K562 (cell line): Measurements from ENCODE around the gene FOXO3. TPM values are rescaled to one million over a fixed set of nuclear protein-coding genes. Genes with fewer than 3 reads are reported as not detected.

ENCODE experiments used
- ATAC-seq: fragments of 200-7000 bp; cut with Tn5 transposase; 3 replicates; pipeline ENCODE4 v1.9.1; 2020; ENCODE audit warnings: moderate library complexity
- BruUV-seq: library from RNA; stranded (reverse); fragments of 400-500 nt; replicated peaks from 2 replicates; lab custom pipeline; 2021; lab: Mats Ljungman, UMichigan
- CTCF ChIA-PET: fragments of 300-600 bp; formaldehyde crosslinking; extraction: SDS; loops from one replicate; lab custom pipeline; 2021; ENCODE audit warnings: low intra/inter-chr PET ratio; lab: Yijun Ruan, JAX
- POLR2A ChIA-PET: fragments of 300-600, 350-650 bp; sonication (Branson Sonifier 250); formaldehyde crosslinking; extraction: SDS; loops from one replicate; lab custom pipeline; 2021; ENCODE audit warnings: antibody characterized with exemption, inconsistent platforms; lab: Yijun Ruan, JAX
- DNase-seq, 4 experiments: peaks; one replicate each; pipeline versions ENCODE4 v3.0.0 to v3.0.0-alpha.2; 2011 to 2018; ENCODE audit warnings: low spot score in 3 of 4, mixed read lengths in 3 of 4; ENCODE audit errors: extremely low read depth in 1 of 4
- FAIRE-seq: peaks from 2 replicates; lab custom pipeline; 2011; peaks lifted over from hg19 to GRCh38; lab: Jason Lieb, UNC
- H2AFZ ChIP-seq: 2 replicates; pipeline ENCODE4 v1.6.0; 2011; ENCODE audit warnings: low read depth, low read length, control low read depth, inconsistent platforms
- H3K27ac ChIP-seq: fragments of 200-600 bp; 3 replicates; pipeline ENCODE4 v1.8.0; 2011; ENCODE audit warnings: low read depth, mild to moderate bottlenecking, control low read depth, inconsistent platforms, low read length, moderate library complexity, mixed read lengths; ENCODE audit errors: extremely low read depth
- H3K27me3 ChIP-seq, 2 experiments: fragments of 300-600 bp in 1 of 2; 2 replicates in 1 of 2; 3 replicates in 1 of 2; pipeline versions ENCODE4 v1.6.0 to v1.8.0; 2011; ENCODE audit warnings: inconsistent platforms in 2 of 2, low read length in 2 of 2, mild to moderate bottlenecking in 1 of 2, mixed read lengths in 1 of 2, moderate library complexity in 1 of 2; ENCODE audit not compliant: control insufficient read depth in 2 of 2, insufficient read depth in 2 of 2
- H3K36me3 ChIP-seq: fragments of 300-600 bp; 3 replicates; pipeline ENCODE4 v1.8.0; 2011; ENCODE audit warnings: mild to moderate bottlenecking, low read length, inconsistent platforms; ENCODE audit not compliant: control insufficient read depth, insufficient read depth
- H3K4me1 ChIP-seq, 2 experiments: fragments of 200-600 bp in 1 of 2; replicated peaks in 1 of 2; 2 replicates in 1 of 2; 3 replicates in 1 of 2; pipeline versions ENCODE4 v1.5.1 to v1.8.0; 2011; ENCODE audit warnings: inconsistent platforms in 2 of 2, low read length in 2 of 2, mild to moderate bottlenecking in 1 of 2, mixed read lengths in 1 of 2, moderate library complexity in 1 of 2; ENCODE audit not compliant: control insufficient read depth in 2 of 2, insufficient read depth in 2 of 2
- H3K4me2 ChIP-seq: 2 replicates; pipeline ENCODE4 v1.6.1; 2011; ENCODE audit warnings: low read length, control low read depth, inconsistent platforms, mixed read lengths; ENCODE audit not compliant: insufficient read depth
- H3K4me3 ChIP-seq: fragments of 200-600 bp; sonication (generic), shearing (Covaris generic); 2 replicates; pipeline ENCODE4 v1.5.1; 2016; ENCODE audit warnings: control low read depth, inconsistent platforms
- H3K79me2 ChIP-seq: fragments of 200-600 bp; 3 replicates; pipeline ENCODE4 v1.8.0; 2011; ENCODE audit warnings: low read length, inconsistent platforms; ENCODE audit not compliant: control insufficient read depth, insufficient read depth
- H3K9ac ChIP-seq, 2 experiments: 2 replicates each; pipeline versions ENCODE4 v1.6.0 to v1.6.1; 2011; ENCODE audit warnings: low read depth in 2 of 2, low read length in 2 of 2, control low read depth in 1 of 2, inconsistent platforms in 1 of 2, mild to moderate bottlenecking in 1 of 2, mixed read lengths in 1 of 2; ENCODE audit not compliant: insufficient read depth in 1 of 2
- H3K9me1 ChIP-seq: one replicate; pipeline ENCODE4 v1.6.0; 2011; ENCODE audit warnings: inconsistent platforms, mild to moderate bottlenecking, low read length, moderate library complexity; ENCODE audit not compliant: control insufficient read depth, insufficient read depth
- H3K9me3 ChIP-seq: replicated peaks from 2 replicates; pipeline ENCODE4 v1.5.1; 2011; ENCODE audit warnings: low read depth, low read length, inconsistent platforms; ENCODE audit not compliant: control insufficient read depth, insufficient read depth
- H4K20me1 ChIP-seq: replicated peaks from 2 replicates; pipeline ENCODE4 v1.6.1; 2011; ENCODE audit warnings: low read length, inconsistent platforms, mixed read lengths; ENCODE audit not compliant: control insufficient read depth, insufficient read depth
- NBN ChIP-seq: fragments of 450-650 bp; IDR thresholded peaks from 2 replicates; pipeline ENCODE4 v1.6.1; 2016; ENCODE audit warnings: low read depth, mild to moderate bottlenecking
- RUNX1 ChIP-seq: sonication (generic); IDR thresholded peaks from 2 replicates; pipeline ENCODE4 v1.6.1; 2016; ENCODE audit warnings: antibody characterized with exemption, low read depth
- THRB ChIP-seq: fragments of 450-650 bp; formaldehyde crosslinking; conservative IDR thresholded peaks from 2 replicates; pipeline ENCODE4 v1.4.0; 2022; ENCODE audit warnings: mild to moderate bottlenecking, missing genetic modification characterization
- TSHZ1 ChIP-seq: fragments of 250-450 bp; sonication (Bioruptor Pico); IDR thresholded peaks from 2 replicates; pipeline ENCODE4 v1.4.0; 2020; ENCODE audit warnings: mild to moderate bottlenecking, moderate library complexity
- WGBS: fragments of 100-300 bp; shearing (Covaris generic); methylation state at CpG from one replicate; pipeline ENCODE4 v1.1.6; 2016; ENCODE audit warnings: low coverage, mixed read lengths; ENCODE audit not compliant: insufficient coverage; ENCODE audit errors: missing lambda C conversion rate; 5-methylcytosine and 5-hydroxymethylcytosine counted together
- in situ Hi-C: fragments of 300-500 bp; cut with MboI; formaldehyde crosslinking; loops from 4 replicates; pipeline ENCODE4 v1.15.0; 2018; ENCODE audit warnings: inconsistent platforms, mixed read lengths
- intact Hi-C: fragments of 100-400 bp; cut with micrococcal nuclease; formaldehyde crosslinking; loops from 2 replicates; pipeline ENCODE4 v1.14.2; 2022
- polyA plus RNA-seq, 8 experiments: library from polyadenylated mRNA; depleted of rRNA in 4 of 8; stranded (reverse) in 5 of 8; unstranded in 3 of 8; fragments of >200 nt; fragmentation: Nextera tagmentation in 2 of 8; fragmentation: Illumina TruSeq in 1 of 8; extraction: Ambion mirVana in 2 of 8; extraction: Trizol in 1 of 8; gene quantifications; 2 replicates each; pipeline versions ENCODE4 v1.2.1 to v1.2.3, GENCODE V29; 2011 to 2014; ENCODE audit warnings: inconsistent platforms in 1 of 8, missing spikeins in 1 of 8
- total RNA-seq, 7 experiments: library from RNA; depleted of rRNA in 6 of 7; stranded (reverse); fragments of >200 nt in 6 of 7; fragmentation: Illumina TruSeq in 2 of 7; extraction: Trizol in 2 of 7; gene quantifications; 2 replicates each; pipeline versions ENCODE4 v1.2.1 to v1.2.3, GENCODE V29; 2011 to 2021; ENCODE audit warnings: low replicate concordance in 1 of 7

FOXO3 gene
- total and polyA plus RNA-seq, 9 of the 15 experiments (the other 6 are each of a cell fraction or from before 2014, with no cell fraction given), result 3.0 to 14.6 (median 6.0) TPM

DNA sequence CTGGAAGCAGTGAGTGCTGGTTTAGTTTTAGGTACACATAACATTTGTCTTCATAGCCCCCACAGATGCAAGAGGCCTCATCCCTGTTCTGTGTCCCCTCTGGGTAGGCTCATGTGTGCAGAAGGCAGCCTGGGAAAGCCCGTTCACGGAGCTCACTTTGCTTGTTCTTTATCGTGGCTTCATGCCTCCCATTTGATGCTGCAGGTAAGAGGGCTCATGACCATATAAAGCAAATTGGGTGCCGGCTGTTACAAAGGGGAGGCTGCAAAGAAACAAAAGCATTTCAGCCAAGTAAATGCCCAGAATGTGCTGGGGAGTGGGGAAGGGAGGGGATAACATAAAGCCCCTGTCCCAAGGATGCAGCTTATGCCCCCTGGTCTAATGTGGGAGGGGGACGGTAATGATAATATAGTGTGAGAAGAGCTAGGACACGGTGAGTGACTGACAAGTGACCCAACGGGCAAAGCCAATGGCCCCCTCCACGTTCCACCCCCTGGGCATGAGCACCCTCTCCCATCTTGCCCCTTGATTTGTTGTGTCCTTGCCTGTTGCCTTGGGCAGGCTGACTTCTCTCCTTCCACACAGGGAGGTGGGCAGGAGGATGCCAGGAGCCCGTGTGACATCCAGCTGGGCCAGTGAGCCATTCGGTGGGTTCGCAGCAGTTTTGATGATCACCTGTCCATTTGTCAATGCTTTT is 138.0 kb downstream of the FOXO3 start:
- H3K4me2 ChIP-seq, result no peak overlapping the region
- H3K9me3 ChIP-seq, result no peaks in the 10 kb centered on the region
- TF ChIP-seq NBN (no peak), TSHZ1 (CRISPR knock-in tag) (no peak), RUNX1 (no peak), THRB (CRISPR knock-in tag) (no peak)
- no peaks in the 10 kb centered on the region for H3K79me2 ChIP-seq
- H3K9ac ChIP-seq, result no peak overlapping the region
- ChIA-PET CTCF (no interaction called here), POLR2A (interaction anchor here (1.1 to 1.2 kb wide), 2 partner anchors 9 to 12 kb away, joined by 4 to 5 read pairs; no protein-coding TSS in a partner anchor)
- no peaks in the 10 kb centered on the region for H4K20me1 ChIP-seq
- no peak overlapping the region for H3K27ac ChIP-seq
- no TSS peak for BruUV-seq
- no peaks in the 10 kb centered on the region for H3K9me1 ChIP-seq
- FAIRE-seq, result no peak
- in situ Hi-C loops, result no loop called here
- H3K27me3 ChIP-seq, result no peaks in the 10 kb centered on the region
- H3K36me3 ChIP-seq, result no peaks in the 10 kb centered on the region
- intact Hi-C loops, result no loop called here
- H3K4me1 ChIP-seq, result no peaks in the 10 kb centered on the region; a peak in 1 of 5 replicates
- WGBS, result 32% methylated on average over 11 of the region's 11 CpGs
- no peak for ATAC-seq
- no peak overlapping the region for H3K4me3 ChIP-seq
- no peak overlapping the region for H2AFZ ChIP-seq
- DNase-seq, result no peak
